GM12892 (cell line): ENCODE measurements around the gene TEAD1.

Experiments used
- POLR2A ChIP-seq: IDR thresholded peaks from 2 replicates; pipeline ENCODE4 v1.6.1; 2011; ENCODE audit warnings: low read depth, low read length, control low read depth
- POLR2AphosphoS5 ChIP-seq: IDR thresholded peaks from 2 replicates; pipeline ENCODE4 v1.6.1; 2011; ENCODE audit warnings: low read depth, low read length, control low read depth
- TAF1 ChIP-seq: IDR thresholded peaks from 2 replicates; pipeline ENCODE4 v1.6.1; 2011; ENCODE audit warnings: low read depth, mild to moderate bottlenecking, control low read depth, low read length, borderline replicate concordance

- TF ChIP-seq POLR2A = no peak
- TF ChIP-seq TAF1 = no peak
- TF ChIP-seq POLR2AphosphoS5 = no peak
Observed at GRCh38 chr11:12784445-12784844, 110.2 kb downstream of the TEAD1 start.
